ENCODE measurements around the gene TSPAN13.
A peak's percentile ranks its signal among the peaks of the same experiment; 100 is the strongest.

TSPAN13 gene

GRCh38 chr7:16774986-16775385, 21.4 kb downstream of the TSPAN13 start:
- no peak for DNase-seq (ENCODE audit: low read depth, low spot score)

- no peak for DNase-seq (ENCODE audit: low read depth, low spot score)
Observed at GRCh38 chr7:16776053-16776452, 22.5 kb downstream of the TSPAN13 start.

GRCh38 chr7:16778476-16778875, 24.9 kb downstream of the TSPAN13 start:
- DNase-seq (ENCODE audit: low read depth, low spot score) = no peak

- no peak for DNase-seq (ENCODE audit: low read depth, low spot score)
Observed at GRCh38 chr7:16779051-16779450, 25.5 kb downstream of the TSPAN13 start.

- DNase-seq (ENCODE audit: low read depth, low spot score) = no peak
Observed at GRCh38 chr7:16780596-16780995, 27.0 kb downstream of the TSPAN13 start.

GRCh38 chr7:16785321-16785720, 31.8 kb downstream of the TSPAN13 start:
- DNase-seq (ENCODE audit: low read depth, low spot score) = no peak

GRCh38 chr7:16785846-16786245, 32.3 kb downstream of the TSPAN13 start:
- no peak for DNase-seq (ENCODE audit: low read depth, low spot score)

- no peak for DNase-seq (ENCODE audit: low read depth, low spot score)
Observed at GRCh38 chr7:16786257-16786656, 32.7 kb downstream of the TSPAN13 start.

GRCh38 chr7:16787127-16787526, 33.6 kb downstream of the TSPAN13 start:
- no peak for DNase-seq (ENCODE audit: low read depth, low spot score)

GRCh38 chr7:16791071-16791470, 37.5 kb downstream of the TSPAN13 start:
- no peak for DNase-seq (ENCODE audit: low read depth, low spot score)

GRCh38 chr7:16791905-16792698, 38.5 kb downstream of the TSPAN13 start:
- DNase-seq (ENCODE audit: low read depth, low spot score) = no peak

GRCh38 chr7:16794986-16795385, 41.4 kb downstream of the TSPAN13 start:
- DNase-seq (ENCODE audit: low read depth, low spot score) = no peak

GRCh38 chr7:16795624-16796023, 42.1 kb downstream of the TSPAN13 start:
- DNase-seq (ENCODE audit: low read depth, low spot score) = no peak

GRCh38 chr7:16801111-16801542, 47.6 kb downstream of the TSPAN13 start:
- DNase-seq (ENCODE audit: low read depth, low spot score) = peak; percentile 68

- no peak for DNase-seq (ENCODE audit: low read depth, low spot score)
Observed at GRCh38 chr7:16801579-16801978, 48.0 kb downstream of the TSPAN13 start.

GRCh38 chr7:16803125-16803524, 49.6 kb downstream of the TSPAN13 start:
- no peak for DNase-seq (ENCODE audit: low read depth, low spot score)

- no peak for DNase-seq (ENCODE audit: low read depth, low spot score)
Observed at GRCh38 chr7:16803881-16804673, 50.5 kb downstream of the TSPAN13 start.

GRCh38 chr7:16804674-16805439, 51.3 kb downstream of the TSPAN13 start, which contains the start of gene AGR2:
TSS of gene AGR2 (minus strand) at chr7:16804999. CDS start at chr7:16801796, 3,203 bp downstream.
- DNase-seq (ENCODE audit: low read depth, low spot score) = no peak

- DNase-seq (ENCODE audit: low read depth, low spot score) = no peak
Observed at GRCh38 chr7:16805441-16805840, 51.9 kb downstream of the TSPAN13 start.

- DNase-seq (ENCODE audit: low read depth, low spot score) = peak; percentile 19
Observed at GRCh38 chr7:16810112-16810511, 56.6 kb downstream of the TSPAN13 start.

GRCh38 chr7:16810573-16810972, 57.0 kb downstream of the TSPAN13 start:
- no peak for DNase-seq (ENCODE audit: low read depth, low spot score)

- peak; percentile 56 for DNase-seq (ENCODE audit: low read depth, low spot score)
Observed at GRCh38 chr7:16811551-16811950, 58.0 kb downstream of the TSPAN13 start.

All from astrocyte of the hippocampus (primary cell).